ENCODE results near the gene NRAP. TPM values are rescaled to one million over a fixed set of nuclear protein-coding genes. Genes with fewer than 3 reads are reported as not detected.

The NRAP gene
- total RNA-seq, 6 donors from 2014 or later, result 0.11 TPM; not detected in 5

- TF ChIP-seq CTCF (IDR thresholded peaks at IDR 0.05) (no peak), POLR2AphosphoS5 (IDR thresholded peaks at IDR 0.05) (no peak), EP300 (IDR thresholded peaks at IDR 0.05) (no peak), POLR2A (IDR thresholded peaks at IDR 0.05) (no peak)
- 88 to 100% methylated on average over 1 of the region's 1 CpG for WGBS, 2 donors
- H3K4me3 ChIP-seq, result no peak overlapping the region
Measured at GRCh38 chr10:113581092-113581491, 82.7 kb downstream of the NRAP start.

GRCh38 chr10:113578773-113579172 lies 85.1 kb downstream of the NRAP start:
- no peak for TF ChIP-seq EP300 (IDR thresholded peaks at IDR 0.05)
- TF ChIP-seq POLR2A (IDR thresholded peaks at IDR 0.05), result no peak
- TF ChIP-seq CTCF (IDR thresholded peaks at IDR 0.05), result no peak
- no peak for TF ChIP-seq POLR2AphosphoS5 (IDR thresholded peaks at IDR 0.05)

More at GRCh38 chr10:113581092-113581491, 82.7 kb downstream of the NRAP start:
- DNase-seq (no peak), ATAC-seq (ENCODE audit: low FRiP score in 2 of 2) (no peak)
- Histone ChIP-seq H3K27ac (no peak overlapping the region), H3K9me3 (no peaks in the 10 kb centered on the region), H3K27me3 (no peaks in the 10 kb centered on the region), H3K4me1 (no peaks in the 10 kb centered on the region), H3K36me3 (no peaks in the 10 kb centered on the region)

GRCh38 chr10:113576852-113577251 lies 87.0 kb downstream of the NRAP start:
- no peaks in the 10 kb centered on the region for H3K9me3 ChIP-seq
- no peaks in the 10 kb centered on the region for H3K27me3 ChIP-seq
- DNase-seq, result no peak
- H3K4me3 ChIP-seq, result no peak overlapping the region
- H3K4me1 ChIP-seq, result no peaks in the 10 kb centered on the region
- no peak for ATAC-seq (ENCODE audit: low FRiP score in 2 of 2)
- WGBS, 2 donors, result 73 to 76% methylated on average over 4 of the region's 4 CpGs
- TF ChIP-seq EP300 (IDR thresholded peaks at IDR 0.05), result no peak
- TF ChIP-seq POLR2A (IDR thresholded peaks at IDR 0.05), result no peak
- TF ChIP-seq CTCF (IDR thresholded peaks at IDR 0.05), result no peak
- TF ChIP-seq POLR2AphosphoS5 (IDR thresholded peaks at IDR 0.05), result no peak
- H3K36me3 ChIP-seq, result no peaks in the 10 kb centered on the region
- H3K27ac ChIP-seq, result no peak overlapping the region

More at GRCh38 chr10:113578773-113579172, 85.1 kb downstream of the NRAP start:
- Histone ChIP-seq H3K27ac (no peak overlapping the region), H3K9me3 (no peaks in the 10 kb centered on the region), H3K27me3 (no peaks in the 10 kb centered on the region), H3K36me3 (no peaks in the 10 kb centered on the region), H3K4me3 (no peak overlapping the region), H3K4me1 (no peaks in the 10 kb centered on the region)
- ATAC-seq (ENCODE audit: low FRiP score in 2 of 2) (no peak), DNase-seq (no peak)
- 69 to 71% methylated on average over 1 of the region's 1 CpG for WGBS, 2 donors

GRCh38 chr10:113573368-113573767 lies 90.5 kb downstream of the NRAP start:
- no peaks in the 10 kb centered on the region for H3K36me3 ChIP-seq
- DNase-seq (no peak), ATAC-seq (ENCODE audit: low FRiP score in 2 of 2) (no peak)
- H3K4me3 ChIP-seq, result no peak overlapping the region
- H3K27ac ChIP-seq, result no peak overlapping the region
- no peaks in the 10 kb centered on the region for H3K27me3 ChIP-seq
- H3K9me3 ChIP-seq, result no peaks in the 10 kb centered on the region
- WGBS, 2 donors, result 43 to 73% methylated on average over 1 of the region's 1 CpG
- H3K4me1 ChIP-seq, result no peaks in the 10 kb centered on the region
- TF ChIP-seq POLR2AphosphoS5 (IDR thresholded peaks at IDR 0.05) (no peak), EP300 (IDR thresholded peaks at IDR 0.05) (no peak), CTCF (IDR thresholded peaks at IDR 0.05) (no peak), POLR2A (IDR thresholded peaks at IDR 0.05) (no peak)

- DNase-seq, result no peak
- no peak overlapping the region for H3K27ac ChIP-seq
- ATAC-seq (ENCODE audit: low FRiP score in 2 of 2), result no peak
- H3K36me3 ChIP-seq, result no peaks in the 10 kb centered on the region
- WGBS, 2 donors, result 35 to 37% methylated on average over 11 of the region's 11 CpGs
- no peak overlapping the region for H3K4me3 ChIP-seq
- no peaks in the 10 kb centered on the region for H3K27me3 ChIP-seq
- TF ChIP-seq POLR2A (IDR thresholded peaks at IDR 0.05), result no peak
- TF ChIP-seq EP300 (IDR thresholded peaks at IDR 0.05), result no peak
- TF ChIP-seq POLR2AphosphoS5 (IDR thresholded peaks at IDR 0.05), result no peak
- TF ChIP-seq CTCF (IDR thresholded peaks at IDR 0.05), result no peak
- H3K9me3 ChIP-seq, result no peaks in the 10 kb centered on the region
- no peaks in the 10 kb centered on the region for H3K4me1 ChIP-seq
Measured at GRCh38 chr10:113572520-113573290, 91.1 kb downstream of the NRAP start.
